Measurements from ENCODE around the gene PRRT1.

Gene PRRT1

GRCh38 chr6:32128751-32129296, 22.9 kb downstream of the PRRT1 start:
- no peak for DNase-seq (ENCODE audit: low read depth)
- no peak for TF ChIP-seq CTCF (conservative IDR thresholded peaks at IDR 0.05; ENCODE audit: low read length)
- peak overlapping the region; percentile 80 for H3K4me3 ChIP-seq (ENCODE audit: low read length)

GRCh38 chr6:32127717-32128592, 23.8 kb downstream of the PRRT1 start, which contains the start of gene ATF6B:
ATF6B (minus strand) TSS chr6:32128246; CDS start chr6:32128207, 39 bp downstream.
- TF ChIP-seq CTCF (conservative IDR thresholded peaks at IDR 0.05; ENCODE audit: low read length), result no peak
- DNase-seq (ENCODE audit: low read depth), result peak; percentile 100
- H3K4me3 ChIP-seq (ENCODE audit: low read length), result peak within 1 kb of the TSS; percentile 100

GRCh38 chr6:32127409-32127716, 24.4 kb downstream of the PRRT1 start:
- TF ChIP-seq CTCF (conservative IDR thresholded peaks at IDR 0.05; ENCODE audit: low read length), result no peak
- H3K4me3 ChIP-seq (ENCODE audit: low read length), result peak overlapping the region; percentile 100
- DNase-seq (ENCODE audit: low read depth), result no peak

- no peak for DNase-seq (ENCODE audit: low read depth)
- peak overlapping the region; percentile 100 for H3K4me3 ChIP-seq (ENCODE audit: low read length)
- TF ChIP-seq CTCF (conservative IDR thresholded peaks at IDR 0.05; ENCODE audit: low read length), result no peak
Observed at GRCh38 chr6:32126880-32127279, 24.9 kb downstream of the PRRT1 start.

GRCh38 chr6:32123681-32124080, 28.1 kb downstream of the PRRT1 start:
- no peak for DNase-seq (ENCODE audit: low read depth)
- no peak for TF ChIP-seq CTCF (conservative IDR thresholded peaks at IDR 0.05; ENCODE audit: low read length)
- no peak overlapping the region for H3K4me3 ChIP-seq (ENCODE audit: low read length)

GRCh38 chr6:32120573-32121059, 31.1 kb downstream of the PRRT1 start:
- no peak for DNase-seq (ENCODE audit: low read depth)
- no peak overlapping the region for H3K4me3 ChIP-seq (ENCODE audit: low read length)
- TF ChIP-seq CTCF (conservative IDR thresholded peaks at IDR 0.05; ENCODE audit: low read length), result no peak

Data from AG10803 (cell line).